ENCODE data around the gene SMPD3. TPM values are rescaled to one million over a fixed set of nuclear protein-coding genes. Genes with fewer than 3 reads are reported as not detected.

Gene SMPD3
- total and polyA plus RNA-seq, 8 donors = 0.83 to 5.5 (median 2.2) TPM

GRCh38 chr16:68480084-68480995 is 32.0 kb upstream of the SMPD3 start:
- H3K36me3 ChIP-seq = no peaks in the 10 kb centered on the region
- no peak overlapping the region for H3K4me3 ChIP-seq
- H3K27me3 ChIP-seq = no peaks in the 10 kb centered on the region
- intact Hi-C loops (cut with DNase I) = no loop called here
- 85 to 94% methylated on average over 6 of the region's 6 CpGs for WGBS, 2 donors
- DNase-seq (no peak), ATAC-seq (no peak), FAIRE-seq (no peak)
- no peaks in the 10 kb centered on the region for H3K4me1 ChIP-seq
- no peak overlapping the region for H3K27ac ChIP-seq
- H3K9me3 ChIP-seq = no peaks in the 10 kb centered on the region
- TF ChIP-seq CTCF (IDR thresholded peaks at IDR 0.05) = no peak

DNA sequence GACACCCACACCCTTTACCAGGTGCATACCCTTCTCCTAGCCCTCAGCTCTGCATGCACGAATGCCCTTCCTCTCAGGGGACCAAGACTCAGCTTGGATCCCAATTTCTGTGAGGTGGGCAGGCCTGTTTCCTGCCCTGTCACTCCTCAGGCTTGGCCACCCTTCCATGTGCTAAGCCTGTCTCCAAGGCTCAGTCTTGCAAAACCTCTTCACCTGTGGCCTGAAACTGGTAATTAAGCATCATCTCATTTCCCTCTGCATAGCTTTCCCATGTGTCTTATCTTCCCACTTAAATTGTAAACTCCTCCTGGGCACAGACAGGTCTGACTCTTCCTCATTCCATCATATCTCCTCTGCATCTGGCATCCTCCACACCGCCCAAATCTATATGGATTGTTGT is 31.0 kb upstream of the SMPD3 start:
- intact Hi-C loops (cut with DNase I) = no loop called here
- Histone ChIP-seq H3K4me3 (no peak overlapping the region), H3K4me1 (no peaks in the 10 kb centered on the region), H3K36me3 (no peaks in the 10 kb centered on the region), H3K27ac (no peak overlapping the region), H3K9me3 (no peaks in the 10 kb centered on the region), H3K27me3 (no peaks in the 10 kb centered on the region)
- 80 to 88% methylated on average over 2 of the region's 2 CpGs for WGBS, 2 donors
- FAIRE-seq = no peak
- no peak for ATAC-seq
- no peak for TF ChIP-seq CTCF (IDR thresholded peaks at IDR 0.05)
- DNase-seq = no peak

DNA sequence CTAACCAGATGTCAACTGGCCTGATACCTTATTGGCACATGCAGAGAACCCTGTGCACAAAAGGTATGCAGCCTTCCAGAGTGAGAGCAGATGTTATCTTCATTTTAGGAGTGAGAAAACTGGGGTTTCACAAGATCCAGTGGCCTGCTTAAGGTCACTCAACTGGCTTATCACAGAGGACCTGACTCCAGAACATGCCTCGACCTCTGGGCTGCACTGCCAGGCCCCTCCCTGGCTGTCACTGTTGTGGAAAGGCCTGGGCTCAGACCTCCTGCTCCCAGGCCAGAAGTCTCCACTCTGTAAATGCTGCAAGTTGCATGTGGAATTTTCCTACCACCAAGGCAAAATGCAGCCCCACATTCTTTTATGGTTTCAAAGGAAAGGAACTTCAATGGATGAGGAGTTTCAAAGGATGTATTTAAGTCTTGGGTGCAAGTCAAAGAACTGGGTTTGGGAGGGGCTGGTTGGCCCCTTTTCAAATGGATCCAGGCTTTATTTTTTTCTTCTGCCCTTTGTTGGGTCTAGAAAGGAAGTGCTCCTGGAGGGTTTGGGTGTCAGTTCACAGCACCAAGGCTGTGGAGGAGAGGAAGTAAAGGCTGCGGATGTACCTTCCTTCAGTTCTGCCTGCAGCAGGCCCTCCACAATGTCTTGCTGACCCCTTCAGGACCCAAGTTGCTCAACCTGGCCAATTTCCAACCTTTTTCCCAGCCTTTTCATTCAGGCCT is 30.4 kb upstream of the SMPD3 start:
- no peak overlapping the region for H3K4me3 ChIP-seq
- FAIRE-seq (no peak), DNase-seq (no peak), ATAC-seq (peak in 1 of 4 donors; percentile 67)
- no peaks in the 10 kb centered on the region for H3K27me3 ChIP-seq
- no peak overlapping the region for H3K27ac ChIP-seq
- no peak for TF ChIP-seq CTCF (IDR thresholded peaks at IDR 0.05)
- H3K36me3 ChIP-seq = no peaks in the 10 kb centered on the region
- WGBS, 2 donors = 62 to 74% methylated on average over 2 of the region's 2 CpGs
- H3K4me1 ChIP-seq = no peaks in the 10 kb centered on the region
- H3K9me3 ChIP-seq = no peaks in the 10 kb centered on the region
- intact Hi-C loops (cut with DNase I) = no loop called here

DNA sequence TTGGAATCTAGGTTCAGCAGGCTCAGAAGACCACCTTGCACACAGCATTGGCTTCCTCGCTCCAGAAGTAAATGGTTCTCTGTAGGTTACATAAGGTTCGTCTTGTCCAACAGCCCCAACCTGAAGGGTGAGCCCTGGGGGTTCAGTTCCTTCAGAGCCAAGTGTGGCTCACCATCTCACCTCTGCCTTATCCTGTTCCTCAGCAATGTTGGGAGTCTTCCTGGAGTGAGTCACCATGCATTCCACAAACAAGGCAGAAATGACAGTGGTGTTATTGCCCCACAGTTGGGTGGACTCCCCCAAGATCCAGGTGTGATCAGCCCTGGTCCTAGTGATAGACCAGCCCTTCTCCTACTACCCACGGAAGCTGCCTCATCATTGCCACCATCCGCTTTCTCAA is 26.8 kb upstream of the SMPD3 start:
- H3K4me3 ChIP-seq = no peak overlapping the region
- no peak overlapping the region for H3K27ac ChIP-seq
- WGBS, 2 donors = 82 to 89% methylated on average over 4 of the region's 4 CpGs
- FAIRE-seq (no peak), ATAC-seq (no peak), DNase-seq (no peak)
- no peaks in the 10 kb centered on the region for H3K9me3 ChIP-seq
- H3K4me1 ChIP-seq = peaks cover 0 to 11% (median 3%) of the 10 kb centered on the region in 3 donors
- intact Hi-C loops (cut with DNase I) = no loop called here
- no peaks in the 10 kb centered on the region for H3K36me3 ChIP-seq
- no peaks in the 10 kb centered on the region for H3K27me3 ChIP-seq
- TF ChIP-seq CTCF (IDR thresholded peaks at IDR 0.05) = no peak
